ENCODE data around the gene LYPLAL1.

LYPLAL1 gene

DNA sequence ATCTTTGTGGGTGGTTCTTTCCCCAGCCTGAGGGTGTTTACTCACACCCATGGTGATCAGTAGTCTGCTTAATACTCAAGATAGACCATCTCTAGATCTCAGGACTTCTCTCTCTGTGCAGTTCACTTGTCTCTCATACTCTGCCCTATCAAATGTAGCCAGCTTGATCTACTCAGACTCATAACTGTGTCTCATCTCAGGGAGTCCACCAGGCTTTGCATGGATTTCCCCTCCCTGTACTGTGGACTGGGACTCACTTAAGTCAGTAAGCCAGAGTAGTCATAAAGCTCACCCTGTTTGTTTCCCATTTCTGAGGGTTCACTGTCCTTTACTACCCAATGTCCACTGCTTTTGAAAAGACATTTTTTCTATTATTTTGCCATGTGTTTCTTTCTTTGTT lies 41.8 kb downstream of the LYPLAL1 start:
- TF ChIP-seq, protein P1, sequence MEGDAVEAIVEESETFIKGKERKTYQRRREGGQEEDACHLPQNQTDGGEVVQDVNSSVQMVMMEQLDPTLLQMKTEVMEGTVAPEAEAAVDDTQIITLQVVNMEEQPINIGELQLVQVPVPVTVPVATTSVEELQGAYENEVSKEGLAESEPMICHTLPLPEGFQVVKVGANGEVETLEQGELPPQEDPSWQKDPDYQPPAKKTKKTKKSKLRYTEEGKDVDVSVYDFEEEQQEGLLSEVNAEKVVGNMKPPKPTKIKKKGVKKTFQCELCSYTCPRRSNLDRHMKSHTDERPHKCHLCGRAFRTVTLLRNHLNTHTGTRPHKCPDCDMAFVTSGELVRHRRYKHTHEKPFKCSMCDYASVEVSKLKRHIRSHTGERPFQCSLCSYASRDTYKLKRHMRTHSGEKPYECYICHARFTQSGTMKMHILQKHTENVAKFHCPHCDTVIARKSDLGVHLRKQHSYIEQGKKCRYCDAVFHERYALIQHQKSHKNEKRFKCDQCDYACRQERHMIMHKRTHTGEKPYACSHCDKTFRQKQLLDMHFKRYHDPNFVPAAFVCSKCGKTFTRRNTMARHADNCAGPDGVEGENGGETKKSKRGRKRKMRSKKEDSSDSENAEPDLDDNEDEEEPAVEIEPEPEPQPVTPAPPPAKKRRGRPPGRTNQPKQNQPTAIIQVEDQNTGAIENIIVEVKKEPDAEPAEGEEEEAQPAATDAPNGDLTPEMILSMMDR (IDR thresholded peaks at IDR 0.05; ENCODE audit: extremely low read depth, insufficient read depth, missing control alignments): no peak
- in situ Hi-C loops (cut with MboI; ENCODE audit: low pct_unique_long_range_greater_than_20kb, low sequenced_read_pairs, unreplicated experiment): loop anchor here (25.0 kb wide), 1 partner anchor 597 kb away; no protein-coding TSS in a partner anchor
- DNase-seq (ENCODE audit: low spot score): no peak

DNA sequence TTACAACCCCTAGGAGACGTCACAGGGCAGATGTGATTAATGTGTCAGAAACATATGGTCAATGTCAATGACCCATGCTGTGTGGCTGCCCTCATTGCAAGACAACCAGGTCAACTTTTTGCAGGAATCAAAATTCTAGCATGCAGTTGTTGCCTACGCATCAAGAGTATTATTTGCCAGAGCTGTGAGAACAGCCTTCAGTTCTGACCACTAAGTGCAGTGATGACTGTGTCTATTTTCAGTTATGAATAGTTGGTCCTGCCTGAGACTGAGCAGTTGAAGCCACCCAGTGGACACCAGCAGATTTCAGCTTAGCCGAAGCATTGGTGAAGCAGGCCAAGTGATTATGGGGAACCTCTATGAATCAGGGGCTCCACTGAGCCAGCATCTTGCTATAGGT lies 47.3 kb downstream of the LYPLAL1 start:
- in situ Hi-C loops (cut with MboI; ENCODE audit: low pct_unique_long_range_greater_than_20kb, low sequenced_read_pairs, unreplicated experiment): loop anchor here (25.0 kb wide), 1 partner anchor 591 kb away; no protein-coding TSS in a partner anchor
- TF ChIP-seq, protein P1 (IDR thresholded peaks at IDR 0.05; ENCODE audit: extremely low read depth, insufficient read depth, missing control alignments): peak; percentile 41
- DNase-seq (ENCODE audit: low spot score): peak; percentile 23

DNA sequence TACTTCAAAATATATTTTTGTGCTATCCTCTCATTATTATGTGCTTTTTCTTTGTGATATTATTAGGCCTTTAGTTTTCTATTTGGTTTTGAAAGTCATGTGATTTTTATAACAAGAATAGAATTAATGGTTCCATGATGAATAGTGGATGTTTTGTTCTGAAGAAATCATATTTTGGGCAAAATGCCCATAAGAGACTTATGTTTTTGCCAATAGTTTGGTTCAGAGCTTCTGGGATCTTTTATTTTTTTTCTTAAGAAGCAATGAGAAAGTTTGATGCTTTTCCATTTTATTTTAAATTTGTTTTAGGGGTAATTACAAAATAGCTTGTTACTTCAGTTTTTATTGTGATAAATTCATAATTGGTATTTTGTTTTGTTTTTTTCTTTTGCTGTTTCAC lies 49.8 kb downstream of the LYPLAL1 start:
- TF ChIP-seq, protein P1 (IDR thresholded peaks at IDR 0.05; ENCODE audit: extremely low read depth, insufficient read depth, missing control alignments): no peak
- in situ Hi-C loops (cut with MboI; ENCODE audit: low pct_unique_long_range_greater_than_20kb, low sequenced_read_pairs, unreplicated experiment): loop anchor here (25.0 kb wide), 1 partner anchor 589 kb away; no protein-coding TSS in a partner anchor
- DNase-seq (ENCODE audit: low spot score): no peak

DNA sequence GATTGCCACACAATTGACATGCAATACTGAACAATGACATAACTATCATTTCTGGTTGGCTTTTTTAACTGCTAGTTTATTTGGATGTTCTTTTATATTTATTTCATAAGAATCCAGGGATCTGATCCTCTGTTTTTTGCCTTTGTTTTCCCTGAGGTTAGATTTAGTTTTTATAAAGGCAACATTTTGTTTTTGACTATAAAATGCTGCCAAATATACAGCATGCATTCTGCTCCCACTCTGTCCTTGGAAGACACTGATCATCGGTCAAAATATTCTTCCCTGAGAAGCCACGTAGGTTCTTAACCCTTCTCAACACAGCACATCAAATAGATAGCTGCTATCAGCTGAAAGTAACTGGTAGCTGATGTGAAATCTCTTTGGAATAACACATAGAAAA lies 52.5 kb downstream of the LYPLAL1 start:
- TF ChIP-seq, protein P1 (IDR thresholded peaks at IDR 0.05; ENCODE audit: extremely low read depth, insufficient read depth, missing control alignments): no peak
- in situ Hi-C loops (cut with MboI; ENCODE audit: low pct_unique_long_range_greater_than_20kb, low sequenced_read_pairs, unreplicated experiment): no loop called here
- DNase-seq (ENCODE audit: low spot score): no peak

DNA sequence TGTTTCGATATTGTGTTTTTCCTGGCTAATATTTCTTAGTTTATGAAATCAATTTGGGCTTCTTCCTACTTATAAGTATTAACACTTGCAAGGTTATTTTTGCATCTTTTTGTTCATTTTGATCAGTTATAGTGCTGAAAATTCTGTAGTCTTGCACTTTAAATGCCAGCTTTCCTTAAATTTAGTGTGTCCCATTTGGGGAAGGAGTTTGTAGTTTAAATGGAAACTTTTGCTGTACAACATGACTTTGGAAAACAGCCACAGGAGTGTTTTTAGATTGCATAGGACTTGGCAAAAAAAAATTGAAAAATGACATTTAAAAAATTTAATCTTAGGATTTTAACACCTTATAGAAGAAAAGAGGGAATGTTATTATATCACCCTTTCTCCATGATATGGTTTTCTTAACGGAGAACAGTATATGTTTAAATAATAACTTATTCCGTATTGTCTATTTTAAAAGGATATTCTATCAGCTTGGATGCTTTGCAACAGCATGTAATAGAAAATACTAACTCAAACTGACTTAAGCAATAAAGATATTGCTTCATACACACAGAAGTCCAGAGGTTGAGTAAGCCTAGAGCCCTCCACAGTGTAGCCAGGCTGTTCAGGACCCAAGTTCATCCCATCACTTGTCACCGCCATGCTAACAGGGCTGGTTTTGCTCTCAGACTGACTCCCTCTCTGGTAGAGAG lies 53.8 kb downstream of the LYPLAL1 start:
- no peak for DNase-seq (ENCODE audit: low spot score)
- in situ Hi-C loops (cut with MboI; ENCODE audit: low pct_unique_long_range_greater_than_20kb, low sequenced_read_pairs, unreplicated experiment): no loop called here
- TF ChIP-seq, protein P1 (IDR thresholded peaks at IDR 0.05; ENCODE audit: extremely low read depth, insufficient read depth, missing control alignments): no peak

DNA sequence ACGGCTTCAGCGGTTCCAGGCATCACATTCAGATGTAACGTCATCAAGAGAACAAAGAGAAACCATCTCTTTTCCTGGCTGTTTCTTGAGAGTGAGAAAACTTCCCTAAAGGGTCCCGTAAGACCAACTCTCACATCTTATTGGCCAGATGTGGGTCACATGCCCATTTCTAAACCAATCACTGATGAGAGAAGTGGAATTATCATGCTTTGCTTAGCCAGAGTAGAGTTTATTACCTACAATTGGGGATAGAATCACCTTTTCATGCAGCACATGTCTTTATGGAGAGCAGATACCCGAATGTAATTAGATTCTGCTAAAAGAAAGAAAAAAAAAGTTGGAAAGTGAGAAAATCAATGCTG lies 54.4 kb downstream of the LYPLAL1 start:
- in situ Hi-C loops (cut with MboI; ENCODE audit: low pct_unique_long_range_greater_than_20kb, low sequenced_read_pairs, unreplicated experiment): no loop called here
- TF ChIP-seq, protein P1 (IDR thresholded peaks at IDR 0.05; ENCODE audit: extremely low read depth, insufficient read depth, missing control alignments): no peak
- no peak for DNase-seq (ENCODE audit: low spot score)

Data from GM13977 (cell line).